ENCODE results near the gene PELI2.

Gene PELI2

GRCh38 chr14:56237398-56237797 is 119.2 kb downstream of the PELI2 start:
- no peak for DNase-seq

DNA sequence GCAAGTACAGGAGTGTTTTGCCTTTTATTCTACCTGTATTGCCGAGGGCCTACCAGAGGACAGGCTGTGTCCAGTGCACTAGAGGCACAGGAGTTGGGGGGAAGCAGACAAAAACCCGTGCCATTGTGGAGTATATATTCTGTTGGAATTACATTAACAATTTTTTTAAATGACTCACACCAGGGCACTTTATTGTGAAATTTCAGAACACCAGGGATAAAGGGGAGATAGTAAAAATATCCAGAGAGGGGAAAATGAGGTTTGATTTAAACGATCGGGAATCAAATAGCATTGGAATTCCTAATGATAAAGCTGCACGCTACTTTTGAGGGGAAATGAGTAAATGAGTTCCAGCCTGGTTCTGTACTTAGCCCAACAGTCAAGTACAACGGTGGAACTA is 123.2 kb downstream of the PELI2 start:
- no peak for DNase-seq

DNA sequence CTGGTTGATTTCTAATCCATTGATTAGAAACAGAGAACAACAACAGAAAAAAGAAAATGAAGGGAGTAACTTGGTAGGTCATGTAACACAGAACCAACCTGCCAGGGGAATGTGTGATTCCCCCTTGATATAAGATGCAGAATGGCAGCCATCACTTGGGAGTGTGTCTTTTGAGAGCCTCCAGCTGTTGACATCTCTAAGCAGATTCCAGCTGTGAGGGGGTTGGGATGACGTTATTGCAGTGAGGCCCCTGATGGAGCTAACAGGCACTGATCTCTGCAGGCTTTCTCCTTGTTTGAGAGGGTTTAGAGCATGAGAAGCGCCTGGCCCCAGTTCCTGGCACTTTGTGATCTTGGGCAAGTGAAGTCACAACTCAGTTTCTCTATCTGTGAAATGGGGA is 124.9 kb downstream of the PELI2 start:
- no peak for DNase-seq

- DNase-seq: no peak
Observed at GRCh38 chr14:56244138-56244789, 126.1 kb downstream of the PELI2 start.

DNA sequence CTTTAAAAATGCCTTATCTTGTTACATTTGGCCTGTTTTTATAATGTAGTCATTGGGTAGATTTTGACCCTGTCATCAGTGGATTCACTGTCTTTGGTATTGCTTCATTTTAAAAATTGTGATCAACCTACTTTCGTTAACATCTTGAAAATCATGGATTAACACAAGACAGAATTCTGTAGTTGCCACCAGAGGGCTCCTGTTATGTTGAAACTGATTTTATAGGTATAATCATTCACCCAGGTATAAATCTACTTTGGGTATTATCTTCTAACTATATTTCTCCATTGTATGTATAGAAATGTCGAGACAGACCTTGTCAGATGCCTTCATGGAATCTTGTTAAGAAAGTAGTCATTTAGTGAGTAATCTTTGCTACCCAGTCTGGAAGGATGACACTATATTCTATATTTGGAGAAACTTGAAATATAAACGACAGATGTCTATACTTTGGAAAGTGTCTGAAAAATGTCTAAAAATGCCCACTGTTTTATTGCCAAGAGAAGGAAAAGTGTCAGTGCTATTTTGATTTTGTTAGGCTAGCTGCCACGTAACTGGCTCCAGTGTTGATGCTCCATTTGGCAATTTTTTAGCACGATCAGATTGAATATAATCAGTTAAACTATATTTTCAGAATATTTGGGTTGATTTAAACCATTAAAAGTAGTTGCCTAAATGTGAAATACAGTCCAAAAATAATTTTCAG is 129.4 kb downstream of the PELI2 start:
- DNase-seq: no peak

DNA sequence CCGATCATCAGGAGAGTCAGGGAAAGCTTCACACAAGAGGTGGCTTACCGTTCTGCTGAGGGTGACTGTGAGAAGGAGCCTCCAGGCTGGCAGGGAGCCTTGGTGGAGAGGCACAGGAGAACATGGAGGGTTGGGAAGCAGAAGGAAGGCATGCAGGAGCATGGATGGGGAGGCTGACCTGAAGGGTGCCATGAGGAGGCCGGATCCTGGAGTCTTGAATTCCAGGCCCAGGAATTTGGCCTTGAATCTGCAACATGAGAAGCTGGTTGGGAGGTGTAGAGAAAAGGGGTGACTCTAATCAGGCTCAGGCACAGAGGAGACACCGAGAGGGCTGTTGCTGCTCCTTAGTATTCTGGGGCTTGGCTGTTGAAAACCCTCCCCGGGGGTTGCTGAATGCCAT is 130.2 kb downstream of the PELI2 start:
- no peak for DNase-seq

GRCh38 chr14:56261046-56261445 is 142.8 kb downstream of the PELI2 start:
- DNase-seq: no peak

- DNase-seq: no peak
Observed at GRCh38 chr14:56262530-56262929, 144.3 kb downstream of the PELI2 start.

DNA sequence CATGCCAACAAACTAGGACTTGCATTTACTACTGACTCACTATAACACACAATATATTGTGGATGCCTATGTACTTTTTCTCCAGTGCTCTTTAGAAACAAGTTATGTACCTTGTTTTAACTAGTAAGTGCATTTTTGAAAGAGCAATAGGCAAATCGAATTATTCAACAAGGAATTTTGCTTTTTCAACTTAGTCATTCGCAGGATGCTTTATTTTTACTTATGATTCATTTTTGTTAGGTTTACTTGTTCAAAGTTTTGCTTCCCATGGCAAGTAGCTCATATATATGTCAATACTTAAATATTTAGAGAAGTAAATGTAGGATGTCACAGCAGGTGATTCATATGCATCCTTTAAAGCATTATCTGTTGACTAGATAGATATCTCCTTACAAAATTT is 149.8 kb downstream of the PELI2 start:
- no peak for DNase-seq

GRCh38 chr14:56268673-56269072 is 150.5 kb downstream of the PELI2 start:
- DNase-seq: no peak

DNA sequence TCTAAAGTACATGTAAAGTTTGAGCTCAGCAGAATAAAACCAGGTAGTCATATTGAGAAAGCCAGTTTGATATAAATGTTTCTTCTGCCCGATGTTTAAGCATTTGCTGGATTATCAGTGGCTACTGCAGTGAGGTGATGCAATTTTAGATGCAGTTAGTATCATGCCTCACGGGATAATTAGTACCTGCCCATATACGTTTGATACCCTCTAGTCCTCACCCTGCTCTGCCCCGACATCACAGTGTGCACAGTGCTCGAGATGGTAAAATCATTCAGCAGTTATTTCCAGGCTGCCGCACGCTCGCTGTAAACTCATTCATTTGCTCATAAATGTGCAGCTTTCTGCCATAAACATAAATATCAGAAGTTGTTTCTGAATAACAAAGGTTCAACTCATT is 152.7 kb downstream of the PELI2 start:
- DNase-seq: no peak

DNA sequence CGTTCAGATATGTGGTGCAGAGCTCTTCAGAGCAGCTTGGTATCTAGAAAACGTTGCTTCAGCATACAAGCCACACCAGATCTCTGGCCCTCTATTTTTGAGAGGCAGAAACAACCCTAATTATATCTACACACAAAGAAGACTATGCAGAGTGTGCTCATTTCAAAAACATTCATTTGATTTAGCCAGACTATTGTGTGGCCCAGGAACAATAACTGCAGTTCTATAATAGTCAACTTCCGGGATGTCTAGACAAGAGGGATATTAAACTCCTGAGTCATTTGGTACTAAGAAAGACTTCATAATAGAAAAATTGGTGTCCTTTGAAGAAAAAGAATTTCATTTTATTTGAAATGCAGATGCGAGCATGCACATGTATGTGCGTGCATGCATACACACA is 153.8 kb downstream of the PELI2 start:
- no peak for DNase-seq

GRCh38 chr14:56273155-56273554 is 154.9 kb downstream of the PELI2 start:
- DNase-seq: no peak

GRCh38 chr14:56273951-56274350 is 155.7 kb downstream of the PELI2 start:
- DNase-seq: no peak

DNA sequence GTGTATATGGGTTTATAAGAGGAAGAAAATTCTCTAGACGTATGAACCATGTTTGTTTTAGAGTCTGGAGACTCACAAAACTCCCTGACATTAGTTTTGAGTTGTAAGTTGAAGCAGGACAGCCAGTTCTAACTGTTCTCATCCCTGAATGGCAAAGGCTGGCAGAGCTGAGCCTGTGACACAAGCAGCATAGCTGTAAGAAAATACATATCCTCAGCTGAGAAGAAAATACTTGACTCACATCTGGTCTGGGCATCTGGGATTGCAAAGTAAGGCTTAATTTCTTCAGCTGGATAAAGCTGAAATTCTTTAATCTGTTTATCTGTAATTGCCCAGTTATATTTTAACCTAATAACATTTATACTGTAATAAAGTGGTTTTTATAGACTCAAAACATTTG is 156.3 kb downstream of the PELI2 start:
- no peak for DNase-seq

- DNase-seq: no peak
Observed at GRCh38 chr14:56276108-56276507, 157.9 kb downstream of the PELI2 start.

DNA sequence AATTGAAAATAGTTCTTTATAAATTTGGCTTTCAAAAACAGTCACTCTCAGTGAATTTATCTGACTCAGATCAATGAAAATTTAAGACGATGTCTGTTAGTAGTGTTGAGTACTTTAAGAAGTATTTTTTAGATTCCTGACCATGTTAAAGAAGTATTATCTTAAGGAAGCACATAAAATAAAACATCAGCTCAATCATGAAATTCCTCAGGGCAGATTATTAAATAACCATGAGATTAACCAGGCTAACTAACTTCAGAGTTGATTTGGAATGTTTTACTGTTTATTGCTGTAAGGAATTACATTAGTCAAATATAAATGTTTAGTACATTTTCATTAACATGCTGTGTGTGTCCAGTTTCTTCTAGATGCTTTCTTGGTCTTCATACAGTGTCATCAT is 160.2 kb downstream of the PELI2 start:
- no peak for DNase-seq

GRCh38 chr14:56280843-56281242 is 162.6 kb downstream of the PELI2 start:
- no peak for DNase-seq

DNA sequence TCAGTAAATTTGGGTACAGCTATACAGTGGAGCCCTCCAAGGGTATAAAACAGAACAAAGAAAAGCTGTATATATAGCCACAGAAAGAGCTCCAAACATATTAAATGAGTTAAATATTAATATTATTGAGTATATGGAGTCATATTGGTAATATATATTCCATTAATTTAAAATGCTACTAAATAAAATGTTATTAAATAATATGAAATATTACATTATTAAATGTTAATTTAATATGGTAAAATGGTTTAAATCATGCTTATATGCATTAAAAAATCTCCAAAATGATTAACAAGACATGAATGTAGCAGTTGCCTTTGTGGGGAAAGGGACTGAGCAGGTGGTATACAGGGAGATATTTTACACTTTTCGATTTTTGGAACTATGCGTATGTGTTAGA is 164.0 kb downstream of the PELI2 start:
- DNase-seq: no peak

GRCh38 chr14:56284641-56285040 is 166.4 kb downstream of the PELI2 start:
- no peak for DNase-seq

- DNase-seq: no peak
Observed at GRCh38 chr14:56289155-56289554, 170.9 kb downstream of the PELI2 start.

- no peak for DNase-seq
Observed at GRCh38 chr14:56290195-56290594, 172.0 kb downstream of the PELI2 start.

DNA sequence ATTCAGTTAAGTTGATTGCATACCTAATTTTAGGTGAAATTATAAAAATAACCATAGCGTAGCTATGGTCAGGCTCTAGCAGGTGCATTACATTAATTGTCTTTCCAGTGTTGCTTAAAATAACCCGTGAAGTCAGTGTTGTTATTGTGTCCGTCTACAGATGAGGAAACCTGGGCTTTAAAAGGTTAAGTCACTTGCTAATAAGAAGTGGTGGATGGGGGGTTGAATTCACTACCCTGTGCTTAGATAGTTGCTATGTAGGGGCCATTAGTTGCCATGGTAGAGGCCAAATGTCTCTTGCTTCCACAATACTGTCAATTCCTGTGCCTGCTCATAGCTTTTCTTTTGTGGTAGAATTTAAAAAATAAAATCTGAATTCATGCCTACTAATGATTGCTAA is 174.8 kb downstream of the PELI2 start:
- no peak for DNase-seq

DNA sequence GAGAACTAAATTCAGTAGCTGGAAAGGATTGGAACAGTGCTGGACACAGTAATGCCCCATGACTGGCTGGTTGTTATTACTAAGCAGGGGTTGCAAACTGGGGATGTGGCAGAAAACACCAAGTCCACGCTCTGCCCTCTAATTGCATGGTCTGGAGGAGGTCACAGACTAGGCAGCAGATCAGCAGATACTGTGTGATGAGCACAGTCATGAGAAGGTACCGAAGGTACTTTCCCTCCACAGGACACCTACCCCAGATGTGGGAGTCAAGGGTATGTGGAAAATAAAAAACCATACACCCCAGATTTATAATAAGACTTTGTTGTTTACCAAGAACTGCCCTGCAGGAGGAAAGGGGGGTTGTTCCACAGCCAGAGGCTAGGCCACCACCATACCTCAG is 175.3 kb downstream of the PELI2 start:
- DNase-seq: no peak

All from amygdala (tissue), 56 donors.